22Rv1 (cell line): ENCODE results near the gene CHCHD4.

Experiments
- CTCF ChIP-seq: fragments of 450-650 bp; IDR thresholded peaks from 2 replicates; pipeline ENCODE4 v1.5.1; 2017; ENCODE audit warnings: mild to moderate bottlenecking
- ZFX ChIP-seq: fragments of 450-650 bp; IDR thresholded peaks from 2 replicates; pipeline ENCODE4 v1.6.1; 2017; ENCODE audit warnings: antibody characterized with exemption, borderline replicate concordance

- TF ChIP-seq CTCF (no peak), ZFX (no peak)
These were observed 42.5 kb downstream of the CHCHD4 start for GRCh38 chr3:14082108-14082657.
